K562 (cell line): ENCODE measurements around the gene MAP1LC3B2. TPM values are rescaled to one million over a fixed set of nuclear protein-coding genes. Genes with fewer than 3 reads are reported as not detected.

ENCODE experiments used
- BMI1 ChIP-seq: fragments of 150-350 bp; IDR thresholded peaks from 2 replicates; pipeline ENCODE4 v1.6.1; 2014; ENCODE audit warnings: low read length
- CREM ChIP-seq: IDR thresholded peaks from 2 replicates; pipeline ENCODE4 v1.6.1; 2014; ENCODE audit warnings: antibody characterized with exemption, low read depth
- HLTF ChIP-seq: fragments of 450-650 bp; IDR thresholded peaks from 2 replicates; pipeline ENCODE4 v1.6.1; 2016
- HMG20A ChIP-seq: fragments of 450-650 bp; formaldehyde crosslinking; conservative IDR thresholded peaks from 2 replicates; pipeline ENCODE4 v1.4.0; 2020; ENCODE audit warnings: mild to moderate bottlenecking, mixed read lengths
- MAZ ChIP-seq, 2 experiments: fragments of 450-650 bp in 1 of 2; sonication (generic) in 1 of 2; formaldehyde crosslinking; IDR thresholded peaks in 1 of 2; conservative IDR thresholded peaks in 1 of 2; 2 replicates each; pipeline versions ENCODE4 v1.4.0 to v1.5.0; 2020; ENCODE audit warnings: mild to moderate bottlenecking in 1 of 2, missing genetic modification reagents in 1 of 2
- NR1H2 ChIP-seq: sonication (generic); formaldehyde crosslinking; IDR thresholded peaks from 2 replicates; pipeline ENCODE4 v1.4.0; 2020; ENCODE audit warnings: mild to moderate bottlenecking, missing genetic modification reagents
- NR3C1 ChIP-seq: sonication (generic); formaldehyde crosslinking; IDR thresholded peaks from 2 replicates; pipeline ENCODE4 v1.8.1; 2022; ENCODE audit warnings: missing genetic modification reagents
- SMARCE1 ChIP-seq: fragments of 450-650 bp; IDR thresholded peaks from 2 replicates; pipeline ENCODE4 v1.7.1; 2016; ENCODE audit warnings: mild to moderate bottlenecking
- SRSF7 ChIP-seq: fragments of 200-400 bp; formaldehyde crosslinking; optimal IDR thresholded peaks from 2 replicates; pipeline ENCODE3; 2017; ENCODE audit warnings: mild to moderate bottlenecking, low read depth, low read length
- TCF7L2 ChIP-seq: fragments of 150-350 bp; IDR thresholded peaks from 2 replicates; pipeline ENCODE4 v1.6.1; 2016; ENCODE audit warnings: low read depth, mild to moderate bottlenecking, low read length, moderate library complexity
- ZBTB7A ChIP-seq: IDR thresholded peaks from 2 replicates; pipeline ENCODE4 v1.6.1; 2011; ENCODE audit warnings: low read depth, mild to moderate bottlenecking, low read length, moderate library complexity, borderline replicate concordance; ENCODE audit not compliant: control insufficient read depth
- ZNF253 ChIP-seq: fragments of 250-450 bp; sonication (Bioruptor Pico); conservative IDR thresholded peaks from 2 replicates; pipeline ENCODE4 v1.6.1; 2021; ENCODE audit warnings: mild to moderate bottlenecking
- ZNF3 ChIP-seq: fragments of 250-450 bp; sonication (Bioruptor Pico); IDR thresholded peaks from 2 replicates; pipeline ENCODE4 v1.5.0; 2021; ENCODE audit warnings: mild to moderate bottlenecking, moderate library complexity
- ZNF699 ChIP-seq: fragments of 250-450 bp; sonication (Bioruptor Pico); IDR thresholded peaks from 2 replicates; pipeline ENCODE4 v1.8.0; 2021; ENCODE audit warnings: mild to moderate bottlenecking, moderate library complexity; ENCODE audit not compliant: insufficient replicate concordance
- polyA plus RNA-seq, 8 experiments: library from polyadenylated mRNA; depleted of rRNA in 4 of 8; stranded (reverse) in 5 of 8; unstranded in 3 of 8; fragments of >200 nt; fragmentation: Nextera tagmentation in 2 of 8; fragmentation: Illumina TruSeq in 1 of 8; extraction: Ambion mirVana in 2 of 8; extraction: Trizol in 1 of 8; gene quantifications; 2 replicates each; pipeline versions ENCODE4 v1.2.1 to v1.2.3, GENCODE V29; 2011 to 2014; ENCODE audit warnings: inconsistent platforms in 1 of 8, missing spikeins in 1 of 8
- total RNA-seq, 7 experiments: library from RNA; depleted of rRNA in 6 of 7; stranded (reverse); fragments of >200 nt in 6 of 7; fragmentation: Illumina TruSeq in 2 of 7; extraction: Trizol in 2 of 7; gene quantifications; 2 replicates each; pipeline versions ENCODE4 v1.2.1 to v1.2.3, GENCODE V29; 2011 to 2021; ENCODE audit warnings: low replicate concordance in 1 of 7
- TF ChIP-seq, protein P1 (sequence below): fragments of 250-450 bp; sonication (Bioruptor Pico); IDR thresholded peaks from 2 replicates; pipeline ENCODE4 v1.5.0; 2022; ENCODE audit warnings: mild to moderate bottlenecking
- TF ChIP-seq, protein P2 (sequence below): fragments of 450-650 bp; IDR thresholded peaks from 2 replicates; pipeline ENCODE4 v1.6.1; 2017; ENCODE audit warnings: antibody characterized with exemption, mild to moderate bottlenecking
- TF ChIP-seq, protein P3 (sequence below), 2 experiments: fragments of 250-450 bp in 1 of 2; fragments of 450-650 bp in 1 of 2; sonication (Bioruptor Pico) in 1 of 2; IDR thresholded peaks; 2 replicates each; pipeline versions ENCODE4 v1.6.1 to v1.8.0; 2016 to 2021; ENCODE audit warnings: mild to moderate bottlenecking in 2 of 2, moderate library complexity in 2 of 2, missing compliant biosample characterization in 1 of 2, missing genetic modification characterization in 1 of 2
- TF ChIP-seq, protein P4 (sequence below), 2 experiments: fragments of 450-650 bp; conservative IDR thresholded peaks; 2 replicates each; pipeline ENCODE4 v1.6.1; 2017; ENCODE audit warnings: mild to moderate bottlenecking in 2 of 2, moderate library complexity in 2 of 2
- TF ChIP-seq, protein P5 (sequence below), 2 experiments: fragments of 450-650 bp in 1 of 2; sonication (generic) in 1 of 2; formaldehyde crosslinking in 1 of 2; IDR thresholded peaks in 1 of 2; conservative IDR thresholded peaks in 1 of 2; 2 replicates each; pipeline versions ENCODE4 v1.6.1 to v1.8.1; 2016 to 2023; ENCODE audit warnings: mild to moderate bottlenecking in 2 of 2, moderate library complexity in 2 of 2, inconsistent platforms in 1 of 2, missing genetic modification reagents in 1 of 2

Gene MAP1LC3B2
- total and polyA plus RNA-seq, 9 of the 15 experiments (the other 6 are each of a cell fraction or from before 2014, with no cell fraction given), result 0.53 to 2.8 (median 0.76) TPM; not detected in 2

DNA sequence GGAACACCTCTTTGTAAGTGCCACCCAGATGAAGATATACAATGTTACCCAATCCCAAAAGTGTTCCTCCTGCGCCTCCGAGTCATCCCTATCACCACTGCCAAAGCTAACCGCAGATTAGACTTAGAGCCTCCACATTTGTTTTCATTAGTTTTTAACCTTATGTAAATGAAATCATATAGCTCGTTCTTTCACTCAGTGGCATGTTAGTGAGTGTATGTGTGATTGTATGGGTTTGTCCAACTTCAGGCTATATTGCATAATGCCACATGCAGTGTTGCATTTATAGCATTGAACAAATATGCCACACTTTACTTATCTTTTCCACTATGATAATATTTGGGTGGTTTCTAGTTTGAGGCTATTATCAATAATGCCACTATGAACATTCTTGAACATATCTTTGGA, 18.0 kb downstream of the MAP1LC3B2 start (continued):
- TF ChIP-seq NR1H2 (CRISPR knock-in tag), result no peak
- TF ChIP-seq, protein P1, sequence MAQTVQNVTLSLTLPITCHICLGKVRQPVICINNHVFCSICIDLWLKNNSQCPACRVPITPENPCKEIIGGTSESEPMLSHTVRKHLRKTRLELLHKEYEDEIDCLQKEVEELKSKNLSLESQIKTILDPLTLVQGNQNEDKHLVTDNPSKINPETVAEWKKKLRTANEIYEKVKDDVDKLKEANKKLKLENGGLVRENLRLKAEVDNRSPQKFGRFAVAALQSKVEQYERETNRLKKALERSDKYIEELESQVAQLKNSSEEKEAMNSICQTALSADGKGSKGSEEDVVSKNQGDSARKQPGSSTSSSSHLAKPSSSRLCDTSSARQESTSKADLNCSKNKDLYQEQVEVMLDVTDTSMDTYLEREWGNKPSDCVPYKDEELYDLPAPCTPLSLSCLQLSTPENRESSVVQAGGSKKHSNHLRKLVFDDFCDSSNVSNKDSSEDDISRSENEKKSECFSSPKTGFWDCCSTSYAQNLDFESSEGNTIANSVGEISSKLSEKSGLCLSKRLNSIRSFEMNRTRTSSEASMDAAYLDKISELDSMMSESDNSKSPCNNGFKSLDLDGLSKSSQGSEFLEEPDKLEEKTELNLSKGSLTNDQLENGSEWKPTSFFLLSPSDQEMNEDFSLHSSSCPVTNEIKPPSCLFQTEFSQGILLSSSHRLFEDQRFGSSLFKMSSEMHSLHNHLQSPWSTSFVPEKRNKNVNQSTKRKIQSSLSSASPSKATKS (CRISPR knock-in tag), result no peak
- no peak for TF ChIP-seq NR3C1 (CRISPR knock-in tag)
- TF ChIP-seq, protein P2, sequence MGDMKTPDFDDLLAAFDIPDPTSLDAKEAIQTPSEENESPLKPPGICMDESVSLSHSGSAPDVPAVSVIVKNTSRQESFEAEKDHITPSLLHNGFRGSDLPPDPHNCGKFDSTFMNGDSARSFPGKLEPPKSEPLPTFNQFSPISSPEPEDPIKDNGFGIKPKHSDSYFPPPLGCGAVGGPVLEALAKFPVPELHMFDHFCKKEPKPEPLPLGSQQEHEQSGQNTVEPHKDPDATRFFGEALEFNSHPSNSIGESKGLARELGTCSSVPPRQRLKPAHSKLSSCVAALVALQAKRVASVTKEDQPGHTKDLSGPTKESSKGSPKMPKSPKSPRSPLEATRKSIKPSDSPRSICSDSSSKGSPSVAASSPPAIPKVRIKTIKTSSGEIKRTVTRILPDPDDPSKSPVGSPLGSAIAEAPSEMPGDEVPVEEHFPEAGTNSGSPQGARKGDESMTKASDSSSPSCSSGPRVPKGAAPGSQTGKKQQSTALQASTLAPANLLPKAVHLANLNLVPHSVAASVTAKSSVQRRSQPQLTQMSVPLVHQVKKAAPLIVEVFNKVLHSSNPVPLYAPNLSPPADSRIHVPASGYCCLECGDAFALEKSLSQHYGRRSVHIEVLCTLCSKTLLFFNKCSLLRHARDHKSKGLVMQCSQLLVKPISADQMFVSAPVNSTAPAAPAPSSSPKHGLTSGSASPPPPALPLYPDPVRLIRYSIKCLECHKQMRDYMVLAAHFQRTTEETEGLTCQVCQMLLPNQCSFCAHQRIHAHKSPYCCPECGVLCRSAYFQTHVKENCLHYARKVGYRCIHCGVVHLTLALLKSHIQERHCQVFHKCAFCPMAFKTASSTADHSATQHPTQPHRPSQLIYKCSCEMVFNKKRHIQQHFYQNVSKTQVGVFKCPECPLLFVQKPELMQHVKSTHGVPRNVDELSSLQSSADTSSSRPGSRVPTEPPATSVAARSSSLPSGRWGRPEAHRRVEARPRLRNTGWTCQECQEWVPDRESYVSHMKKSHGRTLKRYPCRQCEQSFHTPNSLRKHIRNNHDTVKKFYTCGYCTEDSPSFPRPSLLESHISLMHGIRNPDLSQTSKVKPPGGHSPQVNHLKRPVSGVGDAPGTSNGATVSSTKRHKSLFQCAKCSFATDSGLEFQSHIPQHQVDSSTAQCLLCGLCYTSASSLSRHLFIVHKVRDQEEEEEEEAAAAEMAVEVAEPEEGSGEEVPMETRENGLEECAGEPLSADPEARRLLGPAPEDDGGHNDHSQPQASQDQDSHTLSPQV, result 0 out of 2 replicates have a peak, but pooled peaks have one; percentile 28
- TF ChIP-seq, protein P3, sequence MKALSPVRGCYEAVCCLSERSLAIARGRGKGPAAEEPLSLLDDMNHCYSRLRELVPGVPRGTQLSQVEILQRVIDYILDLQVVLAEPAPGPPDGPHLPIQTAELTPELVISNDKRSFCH (CRISPR knock-in tag; IDR thresholded peaks at IDR 0.05), result no peak
- TF ChIP-seq, protein P3 (tag; IDR thresholded peaks at IDR 0.05), result peak; percentile 41; the same call in 1 of the 2 replicates
- TF ChIP-seq ZNF253, result no peak
- no peak for TF ChIP-seq CREM
- no peak for TF ChIP-seq SRSF7
- no peak for TF ChIP-seq TCF7L2
- no peak for TF ChIP-seq HLTF
- TF ChIP-seq ZBTB7A, result no peak
- TF ChIP-seq BMI1, result no peak
- no peak for TF ChIP-seq HMG20A
- TF ChIP-seq MAZ (CRISPR knock-in tag; conservative IDR thresholded peaks at IDR 0.05 in 1 of 2, IDR thresholded peaks at IDR 0.05 in 1 of 2), result no peak
- no peak for TF ChIP-seq ZNF3
- peak; percentile 52; the same call in 1 of the 2 replicates for TF ChIP-seq SMARCE1
- no peak for TF ChIP-seq ZNF699 (CRISPR knock-in tag)
- TF ChIP-seq, protein P4, sequence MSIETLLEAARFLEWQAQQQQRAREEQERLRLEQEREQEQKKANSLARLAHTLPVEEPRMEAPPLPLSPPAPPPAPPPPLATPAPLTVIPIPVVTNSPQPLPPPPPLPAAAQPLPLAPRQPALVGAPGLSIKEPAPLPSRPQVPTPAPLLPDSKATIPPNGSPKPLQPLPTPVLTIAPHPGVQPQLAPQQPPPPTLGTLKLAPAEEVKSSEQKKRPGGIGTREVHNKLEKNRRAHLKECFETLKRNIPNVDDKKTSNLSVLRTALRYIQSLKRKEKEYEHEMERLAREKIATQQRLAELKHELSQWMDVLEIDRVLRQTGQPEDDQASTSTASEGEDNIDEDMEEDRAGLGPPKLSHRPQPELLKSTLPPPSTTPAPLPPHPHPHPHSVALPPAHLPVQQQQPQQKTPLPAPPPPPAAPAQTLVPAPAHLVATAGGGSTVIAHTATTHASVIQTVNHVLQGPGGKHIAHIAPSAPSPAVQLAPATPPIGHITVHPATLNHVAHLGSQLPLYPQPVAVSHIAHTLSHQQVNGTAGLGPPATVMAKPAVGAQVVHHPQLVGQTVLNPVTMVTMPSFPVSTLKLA (conservative IDR thresholded peaks at IDR 0.05), result peak in 1 of 2 experiments; percentile 41; a peak in 1 of 4 replicates
- TF ChIP-seq, protein P5, sequence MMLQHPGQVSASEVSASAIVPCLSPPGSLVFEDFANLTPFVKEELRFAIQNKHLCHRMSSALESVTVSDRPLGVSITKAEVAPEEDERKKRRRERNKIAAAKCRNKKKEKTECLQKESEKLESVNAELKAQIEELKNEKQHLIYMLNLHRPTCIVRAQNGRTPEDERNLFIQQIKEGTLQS (IDR thresholded peaks at IDR 0.05), result peak; percentile 27; the same call in 1 of the 2 replicates
- TF ChIP-seq, protein P5 (CRISPR knock-in tag; conservative IDR thresholded peaks at IDR 0.05), result no peak
